ENCODE data around the gene CCDC188. TPM values are rescaled to one million over a fixed set of nuclear protein-coding genes. Genes with fewer than 3 reads are reported as not detected.
"Not testable (repeated sequence)": the region's sequence is repeated elsewhere in the genome, so short reads cannot be mapped to it uniquely, and the experiment has no call there.

The CCDC188 gene
- total RNA-seq, 3 donors from 2014 or later (not counting 1 experiment from before 2014, with no cell fraction given), result 0.64 TPM; not detected in 2

GRCh38 chr22:20165913-20166312 is 15.1 kb upstream of the CCDC188 start:
- H3K36me3 Mint-ChIP-seq, result no peaks in the 10 kb centered on the region
- H3K27me3 ChIP-seq (ENCODE audit: control insufficient read depth, insufficient read depth, low read length), result no peaks in the 10 kb centered on the region
- H3K9me3 ChIP-seq (ENCODE audit: control insufficient read depth, insufficient read depth, low read length), result no peaks in the 10 kb centered on the region
- H3K27ac ChIP-seq (ENCODE audit: low read length), result no peak overlapping the region
- 83% methylated on average over 6 of the region's 7 CpGs for WGBS (ENCODE audit: insufficient coverage)
- peaks cover 3% of the 10 kb centered on the region in 2 donors for H3K9me3 Mint-ChIP-seq
- ATAC-seq (no peak), DNase-seq (no peak)
- H3K4me3 Mint-ChIP-seq, result no peak overlapping the region
- TF ChIP-seq CTCF (IDR thresholded peaks at IDR 0.05), result no peak
- no peaks in the 10 kb centered on the region for H3K27me3 Mint-ChIP-seq (ENCODE audit: low read depth in 2 of 2)
- no peaks in the 10 kb centered on the region for H3K4me1 ChIP-seq (ENCODE audit: control insufficient read depth, insufficient read depth, low read length)
- H3K27ac Mint-ChIP-seq, result no peak overlapping the region
- no peaks in the 10 kb centered on the region for H3K36me3 ChIP-seq (ENCODE audit: control insufficient read depth, insufficient read depth, low read length)
- intact Hi-C loops (cut with micrococcal nuclease), result loop anchor here (10.0 kb wide), 1 partner anchor 49 kb away; no protein-coding TSS in a partner anchor
- H3K4me1 Mint-ChIP-seq, result peaks cover 0 to 6% of the 10 kb centered on the region in 2 donors
- no peak overlapping the region for H3K4me3 ChIP-seq (ENCODE audit: low read length)

- peaks cover 0 to 6% of the 10 kb centered on the region in 2 donors for H3K4me1 Mint-ChIP-seq
Measured at GRCh38 chr22:20165421-20165820, 14.6 kb upstream of the CCDC188 start.

GRCh38 chr22:20164863-20165262 is 14.0 kb upstream of the CCDC188 start:
- H3K9me3 Mint-ChIP-seq, result peaks cover 3% of the 10 kb centered on the region in 2 donors
- DNase-seq, result no peak
- H3K4me1 Mint-ChIP-seq, result peaks cover 0 to 6% of the 10 kb centered on the region in 2 donors
- no peak overlapping the region for H3K27ac Mint-ChIP-seq
- Histone ChIP-seq H3K4me1 (ENCODE audit: control insufficient read depth, insufficient read depth, low read length) (no peaks in the 10 kb centered on the region), H3K4me3 (ENCODE audit: low read length) (no peak overlapping the region), H3K9me3 (ENCODE audit: control insufficient read depth, insufficient read depth, low read length) (no peaks in the 10 kb centered on the region), H3K27ac (ENCODE audit: low read length) (no peak overlapping the region), H3K27me3 (ENCODE audit: control insufficient read depth, insufficient read depth, low read length) (no peaks in the 10 kb centered on the region), H3K36me3 (ENCODE audit: control insufficient read depth, insufficient read depth, low read length) (no peaks in the 10 kb centered on the region)
- peaks cover 0 to 3% of the 10 kb centered on the region in 2 donors for H3K27me3 Mint-ChIP-seq (ENCODE audit: low read depth in 2 of 2)
- no peak overlapping the region for H3K4me3 Mint-ChIP-seq
- intact Hi-C loops (cut with micrococcal nuclease), result loop anchor here (10.0 kb wide), 1 partner anchor 50 kb away; no protein-coding TSS in a partner anchor
- no peak for ATAC-seq
- TF ChIP-seq CTCF (IDR thresholded peaks at IDR 0.05), result no peak
- no peaks in the 10 kb centered on the region for H3K36me3 Mint-ChIP-seq
- 87% methylated on average over 11 of the region's 11 CpGs for WGBS (ENCODE audit: insufficient coverage)

More at GRCh38 chr22:20165421-20165820, 14.6 kb upstream of the CCDC188 start:
- H3K27ac Mint-ChIP-seq, result no peak overlapping the region
- H3K27ac ChIP-seq (ENCODE audit: low read length), result no peak overlapping the region
- H3K9me3 Mint-ChIP-seq, result peaks cover 3% of the 10 kb centered on the region in 2 donors
- no peaks in the 10 kb centered on the region for H3K36me3 Mint-ChIP-seq
- no peak for ATAC-seq
- TF ChIP-seq CTCF (IDR thresholded peaks at IDR 0.05), result no peak
- WGBS (ENCODE audit: insufficient coverage), result 98% methylated on average over 12 of the region's 12 CpGs
- intact Hi-C loops (cut with micrococcal nuclease), result loop anchor here (10.0 kb wide), 1 partner anchor 49 kb away; no protein-coding TSS in a partner anchor
- no peaks in the 10 kb centered on the region for H3K27me3 ChIP-seq (ENCODE audit: control insufficient read depth, insufficient read depth, low read length)
- H3K36me3 ChIP-seq (ENCODE audit: control insufficient read depth, insufficient read depth, low read length), result no peaks in the 10 kb centered on the region
- H3K27me3 Mint-ChIP-seq (ENCODE audit: low read depth in 2 of 2), result no peaks in the 10 kb centered on the region
- no peaks in the 10 kb centered on the region for H3K9me3 ChIP-seq (ENCODE audit: control insufficient read depth, insufficient read depth, low read length)
- H3K4me1 ChIP-seq (ENCODE audit: control insufficient read depth, insufficient read depth, low read length), result no peaks in the 10 kb centered on the region
- H3K4me3 Mint-ChIP-seq, result no peak overlapping the region
- no peak overlapping the region for H3K4me3 ChIP-seq (ENCODE audit: low read length)
- no peak for DNase-seq

GRCh38 chr22:20160041-20160440 is 9.2 kb upstream of the CCDC188 start:
- DNase-seq, result no peak
- H3K27ac Mint-ChIP-seq, result no peak overlapping the region
- no peak overlapping the region for H3K4me3 Mint-ChIP-seq
- Histone ChIP-seq H3K4me1 (ENCODE audit: control insufficient read depth, insufficient read depth, low read length) (peaks cover 15% of the 10 kb centered on the region), H3K36me3 (ENCODE audit: control insufficient read depth, insufficient read depth, low read length) (no peaks in the 10 kb centered on the region), H3K27ac (ENCODE audit: low read length) (no peak overlapping the region), H3K4me3 (ENCODE audit: low read length) (no peak overlapping the region), H3K27me3 (ENCODE audit: control insufficient read depth, insufficient read depth, low read length) (peaks cover 4% of the 10 kb centered on the region), H3K9me3 (ENCODE audit: control insufficient read depth, insufficient read depth, low read length) (no peaks in the 10 kb centered on the region)
- TF ChIP-seq CTCF (IDR thresholded peaks at IDR 0.05), result no peak
- intact Hi-C loops (cut with micrococcal nuclease), result loop anchor here (10.0 kb wide), 1 partner anchor 55 kb away; no protein-coding TSS in a partner anchor
- H3K27me3 Mint-ChIP-seq (ENCODE audit: low read depth in 2 of 2), result peaks cover 0 to 4% of the 10 kb centered on the region in 2 donors
- ATAC-seq, result no peak
- H3K4me1 Mint-ChIP-seq, result peaks cover 0 to 10% of the 10 kb centered on the region in 2 donors
- 80% methylated on average over 10 of the region's 10 CpGs for WGBS (ENCODE audit: insufficient coverage)
- no peaks in the 10 kb centered on the region for H3K36me3 Mint-ChIP-seq
- peaks cover 3% of the 10 kb centered on the region in 2 donors for H3K9me3 Mint-ChIP-seq

GRCh38 chr22:20159531-20159930 is 8.7 kb upstream of the CCDC188 start:
- H3K27me3 ChIP-seq (ENCODE audit: control insufficient read depth, insufficient read depth, low read length); H3K27ac Mint-ChIP-seq; H3K36me3 Mint-ChIP-seq; H3K9me3 Mint-ChIP-seq; H3K4me3 ChIP-seq (ENCODE audit: low read length); H3K36me3 ChIP-seq (ENCODE audit: control insufficient read depth, insufficient read depth, low read length); DNase-seq; H3K27ac ChIP-seq (ENCODE audit: low read length); ATAC-seq; H3K4me3 Mint-ChIP-seq; H3K4me1 Mint-ChIP-seq; H3K9me3 ChIP-seq (ENCODE audit: control insufficient read depth, insufficient read depth, low read length); H3K27me3 Mint-ChIP-seq (ENCODE audit: low read depth in 2 of 2): not testable (repeated sequence)
- H3K4me1 ChIP-seq (ENCODE audit: control insufficient read depth, insufficient read depth, low read length), result peaks cover 21% of the 10 kb centered on the region
- WGBS (ENCODE audit: insufficient coverage), result 68% methylated on average over 7 of the region's 14 CpGs
- intact Hi-C loops (cut with micrococcal nuclease), result loop anchor here (5.0 kb wide), 1 partner anchor 298 kb away; no protein-coding TSS in a partner anchor

All from natural killer cell (primary cell).